ENCODE measurements around the gene GAS5. TPM values are rescaled to one million over a fixed set of nuclear protein-coding genes. Genes with fewer than 3 reads are reported as not detected.

Gene GAS5
- total RNA-seq, 1 experiment from 2014 or later = 503 TPM

DNA sequence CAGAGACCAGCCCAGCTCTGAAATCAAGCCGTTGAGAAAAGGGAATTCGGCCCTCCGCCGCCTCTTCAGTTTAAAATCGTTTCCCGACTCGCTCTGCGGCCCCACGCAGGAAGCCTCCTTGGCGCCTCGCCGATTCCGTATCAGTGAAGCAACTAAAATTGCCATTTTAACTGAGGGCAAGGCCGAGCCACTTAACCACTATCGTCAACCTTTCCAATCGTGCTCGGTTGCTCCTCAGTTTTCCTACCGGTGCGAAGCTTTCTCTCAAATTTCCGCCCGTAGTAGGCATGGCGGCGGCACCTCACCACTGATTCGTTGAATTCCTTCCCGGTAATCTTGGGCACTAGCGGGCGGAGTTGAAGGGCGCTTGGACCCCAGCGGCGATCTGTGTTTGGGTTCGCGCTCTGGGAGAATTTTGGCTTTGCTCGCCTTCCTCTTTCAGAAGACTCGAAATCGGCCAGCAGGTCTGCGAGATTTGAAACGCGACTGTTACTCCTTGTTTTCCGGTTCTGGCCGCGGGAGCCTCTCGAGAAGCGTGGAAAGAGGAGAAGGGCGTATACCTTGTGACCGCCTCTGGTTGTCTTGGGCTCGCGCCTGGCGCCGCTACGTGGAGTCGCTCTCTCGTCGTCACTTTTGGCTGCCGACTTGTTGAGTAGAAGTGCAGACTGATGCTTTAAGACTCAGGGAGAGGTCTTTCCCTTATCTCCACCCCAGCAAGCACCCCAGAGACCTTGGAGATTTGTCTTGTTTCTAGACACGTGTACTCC, 43.3 kb downstream of the GAS5 start, which contains the start of the genes CENPL and DARS2:
Gene CENPL (minus strand): TSS at position 569 of the 767 bp plus-strand sequence. CDS start 13,584 bp downstream, outside the sequence.
Gene DARS2 (plus strand): TSS at position 359 of the 767 bp plus-strand sequence. CDS start 557 bp downstream, outside the sequence.
- no peaks in the 10 kb centered on the region for H3K9me3 ChIP-seq (ENCODE audit: low read depth, low read length, poor library complexity, severe bottlenecking)
- intact Hi-C loops (cut with micrococcal nuclease; ENCODE audit: unreplicated experiment) = loop anchor here (1.0 to 10.0 kb wide), 4 partner anchors 110 to 1080 kb away; partner anchors contain the start of genes KLHL20 and PRDX6
- peak; percentile 99 for DNase-seq (ENCODE audit: low spot score)
- ChIA-PET CTCF (interaction anchor here (0.7 to 2.4 kb wide), 3 partner anchors 20 to 438 kb away, joined by 3 to 16 read pairs (median 4); no protein-coding TSS in a partner anchor), POLR2A (ENCODE audit: low non-redundant PET) (no interaction called here)
- peak within 1 kb of the TSS; percentile 73 for H3K4me3 ChIP-seq (ENCODE audit: low read depth, low read length, poor library complexity, severe bottlenecking)
- H3K36me3 ChIP-seq (ENCODE audit: insufficient read depth, low read length, poor library complexity, severe bottlenecking) = peaks cover 6% of the 10 kb centered on the region
- TF ChIP-seq, protein P1, sequence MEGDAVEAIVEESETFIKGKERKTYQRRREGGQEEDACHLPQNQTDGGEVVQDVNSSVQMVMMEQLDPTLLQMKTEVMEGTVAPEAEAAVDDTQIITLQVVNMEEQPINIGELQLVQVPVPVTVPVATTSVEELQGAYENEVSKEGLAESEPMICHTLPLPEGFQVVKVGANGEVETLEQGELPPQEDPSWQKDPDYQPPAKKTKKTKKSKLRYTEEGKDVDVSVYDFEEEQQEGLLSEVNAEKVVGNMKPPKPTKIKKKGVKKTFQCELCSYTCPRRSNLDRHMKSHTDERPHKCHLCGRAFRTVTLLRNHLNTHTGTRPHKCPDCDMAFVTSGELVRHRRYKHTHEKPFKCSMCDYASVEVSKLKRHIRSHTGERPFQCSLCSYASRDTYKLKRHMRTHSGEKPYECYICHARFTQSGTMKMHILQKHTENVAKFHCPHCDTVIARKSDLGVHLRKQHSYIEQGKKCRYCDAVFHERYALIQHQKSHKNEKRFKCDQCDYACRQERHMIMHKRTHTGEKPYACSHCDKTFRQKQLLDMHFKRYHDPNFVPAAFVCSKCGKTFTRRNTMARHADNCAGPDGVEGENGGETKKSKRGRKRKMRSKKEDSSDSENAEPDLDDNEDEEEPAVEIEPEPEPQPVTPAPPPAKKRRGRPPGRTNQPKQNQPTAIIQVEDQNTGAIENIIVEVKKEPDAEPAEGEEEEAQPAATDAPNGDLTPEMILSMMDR (conservative IDR thresholded peaks at IDR 0.05; ENCODE audit: low read depth, low read length) = no peak
- no peak for TF ChIP-seq EZH2 (IDR thresholded peaks at IDR 0.05; ENCODE audit: borderline replicate concordance, low read depth, low read length, poor library complexity, severe bottlenecking)
- H3K27me3 ChIP-seq (replicated peaks; ENCODE audit: insufficient read depth, low read depth, low read length, poor library complexity) = no peaks in the 10 kb centered on the region
- H3K4me1 ChIP-seq (ENCODE audit: insufficient read depth, low read length, poor library complexity, severe bottlenecking) = peaks cover 13% of the 10 kb centered on the region
- TSS peak; percentile 89 for BruUV-seq (replicated peaks)
- H3K27ac ChIP-seq (ENCODE audit: low read depth, low read length, poor library complexity, severe bottlenecking) = peak within 1 kb of the TSS; percentile 94

DNA sequence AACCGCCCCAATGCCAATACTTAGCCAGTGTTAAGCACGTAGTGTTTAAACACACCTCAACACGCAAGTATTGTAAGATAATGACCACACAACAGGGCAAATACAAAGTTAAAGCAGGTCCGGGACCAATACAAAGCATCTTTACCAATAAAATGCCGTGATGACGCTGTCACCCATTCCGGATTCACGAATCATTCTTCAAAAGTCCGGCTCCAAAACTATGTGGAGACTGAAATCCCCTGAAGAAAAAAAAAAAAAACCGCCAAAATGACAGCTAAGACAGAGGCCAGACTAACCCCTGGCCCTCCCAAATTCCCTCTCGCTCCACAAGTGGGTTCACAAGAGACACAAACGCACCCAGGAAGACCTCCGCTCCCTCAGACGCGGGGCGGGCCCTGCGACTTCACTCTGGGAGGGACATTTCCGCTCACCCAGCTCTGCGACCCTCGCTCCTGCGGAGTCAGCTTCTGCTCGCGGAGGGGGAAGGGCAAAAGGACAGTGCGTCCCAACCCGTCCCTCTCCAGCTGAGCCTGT, 43.9 kb downstream of the GAS5 start:
- TSS peak; percentile 64 for BruUV-seq (replicated peaks)
- DNase-seq (ENCODE audit: low spot score) = no peak
- POLR2A ChIA-PET (ENCODE audit: low non-redundant PET) = no interaction called here

DNA sequence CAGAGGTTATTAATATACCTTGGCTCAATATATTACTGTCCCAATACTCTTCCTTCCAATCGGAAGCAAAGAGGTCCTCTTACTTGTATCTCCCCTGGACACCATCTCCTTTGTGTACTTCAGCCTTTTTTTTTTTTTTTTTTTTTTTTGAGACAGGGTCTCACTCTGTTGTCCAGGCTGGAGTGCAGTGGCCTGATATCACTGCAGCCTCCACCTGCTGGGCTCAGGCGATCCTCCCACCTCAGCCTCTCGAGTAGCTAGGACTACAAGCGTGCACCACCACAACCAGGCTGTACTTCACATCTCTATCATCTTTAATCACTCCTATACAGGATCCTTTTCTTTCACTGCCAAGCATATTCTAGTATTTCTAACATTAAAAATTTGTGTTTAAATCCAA, 46.1 kb downstream of the GAS5 start:
- no TSS peak for BruUV-seq (replicated peaks)
- H3K36me3 ChIP-seq (ENCODE audit: insufficient read depth, low read length, poor library complexity, severe bottlenecking) = peaks cover 16% of the 10 kb centered on the region

More for the DNA sequence above, 43.9 kb downstream of the GAS5 start:
- Histone ChIP-seq H3K27me3 (replicated peaks; ENCODE audit: insufficient read depth, low read depth, low read length, poor library complexity) (no peaks in the 10 kb centered on the region), H3K36me3 (ENCODE audit: insufficient read depth, low read length, poor library complexity, severe bottlenecking) (peaks cover 10% of the 10 kb centered on the region), H3K4me1 (ENCODE audit: insufficient read depth, low read length, poor library complexity, severe bottlenecking) (peaks cover 13% of the 10 kb centered on the region), H3K4me3 (ENCODE audit: low read depth, low read length, poor library complexity, severe bottlenecking) (peak overlapping the region; percentile 73), H3K27ac (ENCODE audit: low read depth, low read length, poor library complexity, severe bottlenecking) (peak overlapping the region; percentile 94), H3K9me3 (ENCODE audit: low read depth, low read length, poor library complexity, severe bottlenecking) (no peaks in the 10 kb centered on the region)
- TF ChIP-seq EZH2 (IDR thresholded peaks at IDR 0.05; ENCODE audit: borderline replicate concordance, low read depth, low read length, poor library complexity, severe bottlenecking) = no peak
- TF ChIP-seq, protein P1 (conservative IDR thresholded peaks at IDR 0.05; ENCODE audit: low read depth, low read length) = no peak
- CTCF ChIA-PET = interaction anchor here (2.4 kb wide), 1 partner anchor 394 kb away, joined by 16 read pairs; no protein-coding TSS in a partner anchor
- intact Hi-C loops (cut with micrococcal nuclease; ENCODE audit: unreplicated experiment) = loop anchor here (1.0 to 10.0 kb wide), 4 partner anchors 109 to 1079 kb away; partner anchors contain the start of genes KLHL20 and PRDX6

More for the DNA sequence above, 46.1 kb downstream of the GAS5 start:
- intact Hi-C loops (cut with micrococcal nuclease; ENCODE audit: unreplicated experiment) = loop anchor here (10.0 kb wide), 2 partner anchors 107 to 1077 kb away; partner anchors contain the start of gene KLHL20
- Histone ChIP-seq H3K9me3 (ENCODE audit: low read depth, low read length, poor library complexity, severe bottlenecking) (no peaks in the 10 kb centered on the region), H3K4me1 (ENCODE audit: insufficient read depth, low read length, poor library complexity, severe bottlenecking) (peaks cover 6% of the 10 kb centered on the region), H3K4me3 (ENCODE audit: low read depth, low read length, poor library complexity, severe bottlenecking) (no peak overlapping the region), H3K27ac (ENCODE audit: low read depth, low read length, poor library complexity, severe bottlenecking) (no peak overlapping the region), H3K27me3 (replicated peaks; ENCODE audit: insufficient read depth, low read depth, low read length, poor library complexity) (no peaks in the 10 kb centered on the region)
- CTCF ChIA-PET = no interaction called here
- POLR2A ChIA-PET (ENCODE audit: low non-redundant PET) = no interaction called here
- no peak for DNase-seq (ENCODE audit: low spot score)
- TF ChIP-seq, protein P1 (conservative IDR thresholded peaks at IDR 0.05; ENCODE audit: low read depth, low read length) = no peak
- TF ChIP-seq EZH2 (IDR thresholded peaks at IDR 0.05; ENCODE audit: borderline replicate concordance, low read depth, low read length, poor library complexity, severe bottlenecking) = no peak
